OCI-LY3 (cell line): ENCODE measurements around the gene ZNF428.

Source experiments
- H2AFZ ChIP-seq: fragments of 200-600, 300-600 bp; shearing (Covaris generic); 2 replicates; pipeline ENCODE4 v1.6.0; 2014; ENCODE audit warnings: antibody characterized with exemption, low read depth, low read length
- H3K27ac ChIP-seq: fragments of 200-600, 300-600 bp; sonication (generic); 2 replicates; pipeline ENCODE4 v1.5.1; 2014; ENCODE audit warnings: mild to moderate bottlenecking, low read length, moderate library complexity, mixed read lengths
- H3K27me3 ChIP-seq: fragments of 200-600, 300-600 bp; sonication (generic); 2 replicates; pipeline ENCODE4 v1.6.1; 2014; ENCODE audit warnings: low read depth, low read length, mixed read lengths
- H3K36me3 ChIP-seq: fragments of 200-600, 300-600 bp; sonication (generic); replicated peaks from 2 replicates; pipeline ENCODE3; 2014; ENCODE audit warnings: low read depth, low read length, mixed read lengths
- H3K4me1 ChIP-seq: fragments of 300-600, 200-600 bp; sonication (generic); 2 replicates; pipeline ENCODE4 v1.6.1; 2014; ENCODE audit warnings: low read length, mixed read lengths
- H3K4me2 ChIP-seq: fragments of 200-600, 300-600 bp; sonication (generic); 2 replicates; pipeline ENCODE4 v1.6.1; 2014; ENCODE audit warnings: low read length, mixed read lengths
- H3K4me3 ChIP-seq: fragments of 300-600, 200-600 bp; sonication (generic); 2 replicates; pipeline ENCODE4 v1.5.1; 2014; ENCODE audit warnings: antibody characterized with exemption, mild to moderate bottlenecking, low read length, moderate library complexity
- H3K79me2 ChIP-seq: fragments of 300-600, 200-600 bp; shearing (Covaris generic); 2 replicates; pipeline ENCODE4 v1.6.1; 2014; ENCODE audit warnings: mild to moderate bottlenecking, low read length, mixed read lengths
- H3K9ac ChIP-seq: fragments of 300-600, 200-600 bp; shearing (Covaris generic); 2 replicates; pipeline ENCODE4 v1.6.0; 2014; ENCODE audit warnings: mild to moderate bottlenecking, low read length, moderate library complexity
- H3K9me3 ChIP-seq: fragments of 200-600, 300-600 bp; shearing (Covaris generic); 2 replicates; pipeline ENCODE4 v1.6.1; 2014; ENCODE audit warnings: low read length, mixed read lengths; ENCODE audit not compliant: insufficient read depth
- H4K20me1 ChIP-seq: fragments of 200-600, 300-600 bp; sonication (generic); 2 replicates; pipeline ENCODE4 v1.6.1; 2016; ENCODE audit warnings: low read length, mixed read lengths; ENCODE audit not compliant: insufficient read depth
- EZH2phosphoT487 ChIP-seq: fragments of 200-600 bp; shearing (Covaris generic); IDR thresholded peaks from 2 replicates; pipeline ENCODE4 v1.6.1; 2018; ENCODE audit warnings: antibody characterized with exemption, mixed run types, low read depth
- TF ChIP-seq, protein P1 (sequence below): fragments of 200-600, 300-600 bp; sonication (generic); IDR thresholded peaks from 2 replicates; pipeline ENCODE4 v1.5.1; 2014; ENCODE audit warnings: antibody characterized with exemption, low read length, low read depth

The ZNF428 gene

DNA sequence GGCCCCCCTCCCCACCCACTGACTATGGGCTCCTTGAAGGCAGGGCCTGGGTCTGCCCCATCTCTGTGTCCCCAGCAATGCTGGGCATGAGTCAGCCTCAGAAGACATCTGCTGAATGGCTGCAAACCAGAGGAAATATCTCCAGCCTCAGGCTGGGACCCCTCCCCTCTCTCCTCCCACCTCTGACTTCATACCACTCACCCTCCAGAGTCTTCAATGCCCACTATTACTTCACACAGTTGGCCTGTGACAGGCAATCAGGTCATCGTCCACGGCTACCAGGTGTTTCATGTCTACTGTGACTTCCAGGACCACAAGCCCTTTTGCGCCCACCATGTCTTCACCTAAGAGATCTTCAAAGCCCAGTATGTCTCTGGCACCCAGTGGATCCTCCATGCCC lies 7.6 kb downstream of the ZNF428 start, which contains the start of gene SRRM5:
Gene SRRM5, plus strand, starts transcription at position 301 of the 400 bp plus-strand sequence. Its CDS starts 34 bp downstream, at position 335.
- no peaks in the 10 kb centered on the region for H3K79me2 ChIP-seq
- TF ChIP-seq, protein P1, sequence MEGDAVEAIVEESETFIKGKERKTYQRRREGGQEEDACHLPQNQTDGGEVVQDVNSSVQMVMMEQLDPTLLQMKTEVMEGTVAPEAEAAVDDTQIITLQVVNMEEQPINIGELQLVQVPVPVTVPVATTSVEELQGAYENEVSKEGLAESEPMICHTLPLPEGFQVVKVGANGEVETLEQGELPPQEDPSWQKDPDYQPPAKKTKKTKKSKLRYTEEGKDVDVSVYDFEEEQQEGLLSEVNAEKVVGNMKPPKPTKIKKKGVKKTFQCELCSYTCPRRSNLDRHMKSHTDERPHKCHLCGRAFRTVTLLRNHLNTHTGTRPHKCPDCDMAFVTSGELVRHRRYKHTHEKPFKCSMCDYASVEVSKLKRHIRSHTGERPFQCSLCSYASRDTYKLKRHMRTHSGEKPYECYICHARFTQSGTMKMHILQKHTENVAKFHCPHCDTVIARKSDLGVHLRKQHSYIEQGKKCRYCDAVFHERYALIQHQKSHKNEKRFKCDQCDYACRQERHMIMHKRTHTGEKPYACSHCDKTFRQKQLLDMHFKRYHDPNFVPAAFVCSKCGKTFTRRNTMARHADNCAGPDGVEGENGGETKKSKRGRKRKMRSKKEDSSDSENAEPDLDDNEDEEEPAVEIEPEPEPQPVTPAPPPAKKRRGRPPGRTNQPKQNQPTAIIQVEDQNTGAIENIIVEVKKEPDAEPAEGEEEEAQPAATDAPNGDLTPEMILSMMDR: no peak
- no peak for TF ChIP-seq EZH2phosphoT487
- peaks cover 11% of the 10 kb centered on the region for H3K36me3 ChIP-seq
- H3K9me3 ChIP-seq: no peaks in the 10 kb centered on the region
- no peak within 1 kb of the TSS for H3K27ac ChIP-seq
- no peak within 1 kb of the TSS for H3K4me3 ChIP-seq
- H3K27me3 ChIP-seq: no peaks in the 10 kb centered on the region
- no peak within 1 kb of the TSS for H3K4me2 ChIP-seq
- H2AFZ ChIP-seq: no peak within 1 kb of the TSS
- no peaks in the 10 kb centered on the region for H4K20me1 ChIP-seq
- no peak within 1 kb of the TSS for H3K9ac ChIP-seq
- H3K4me1 ChIP-seq: no peaks in the 10 kb centered on the region

DNA sequence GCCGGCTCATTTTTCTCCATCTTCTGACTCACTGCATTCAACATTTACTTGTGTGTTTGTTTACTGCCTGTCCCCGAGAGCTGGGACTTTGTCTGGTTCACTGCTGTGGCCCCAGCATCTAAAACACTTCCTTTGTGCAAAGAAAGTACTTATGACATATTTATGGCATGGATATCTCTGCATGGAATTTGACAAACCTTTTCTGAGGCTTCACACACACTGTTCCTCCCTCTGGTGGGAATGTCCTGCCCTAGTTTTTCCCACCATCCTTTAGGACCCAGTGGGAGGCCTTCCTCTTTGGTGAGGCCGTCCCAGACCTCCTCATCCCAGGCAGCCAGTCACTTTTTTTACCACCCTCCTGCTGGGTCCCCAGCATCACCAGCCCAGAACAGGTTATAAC lies 8.9 kb downstream of the ZNF428 start:
- no peaks in the 10 kb centered on the region for H3K27me3 ChIP-seq
- H3K9ac ChIP-seq: no peak overlapping the region
- H3K79me2 ChIP-seq: no peaks in the 10 kb centered on the region
- H2AFZ ChIP-seq: no peak overlapping the region
- no peak overlapping the region for H3K27ac ChIP-seq
- no peaks in the 10 kb centered on the region for H3K4me1 ChIP-seq
- no peak overlapping the region for H3K4me3 ChIP-seq
- no peaks in the 10 kb centered on the region for H4K20me1 ChIP-seq
- H3K4me2 ChIP-seq: no peak overlapping the region
- peaks cover 14% of the 10 kb centered on the region for H3K36me3 ChIP-seq
- TF ChIP-seq, protein P1: no peak
- TF ChIP-seq EZH2phosphoT487: no peak
- H3K9me3 ChIP-seq: no peaks in the 10 kb centered on the region

DNA sequence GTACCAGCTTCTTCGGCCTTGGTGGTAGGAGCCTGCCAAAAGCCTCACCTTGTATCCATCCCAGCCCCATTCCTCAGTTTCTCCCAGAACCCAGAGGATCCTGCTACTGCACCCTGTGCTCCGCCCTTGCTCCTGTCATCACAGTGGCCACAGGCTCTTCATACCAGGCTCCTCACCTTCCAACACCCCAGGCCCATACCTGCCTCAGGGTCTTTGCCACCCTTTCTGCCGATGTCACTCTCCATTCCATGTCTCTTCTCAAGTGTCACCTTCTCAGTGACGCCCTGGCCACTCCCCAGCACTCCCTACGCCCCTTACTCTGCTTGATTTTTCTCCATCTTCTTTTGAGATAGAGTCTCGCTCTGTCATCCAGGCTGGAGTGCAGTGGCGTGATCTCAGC lies 9.6 kb downstream of the ZNF428 start:
- no peaks in the 10 kb centered on the region for H3K79me2 ChIP-seq
- TF ChIP-seq, protein P1: no peak
- no peak for TF ChIP-seq EZH2phosphoT487
- no peak overlapping the region for H2AFZ ChIP-seq
- H3K4me1 ChIP-seq: no peaks in the 10 kb centered on the region
- H3K4me3 ChIP-seq: no peak overlapping the region
- peaks cover 14% of the 10 kb centered on the region for H3K36me3 ChIP-seq
- H4K20me1 ChIP-seq: no peaks in the 10 kb centered on the region
- H3K9ac ChIP-seq: no peak overlapping the region
- no peak overlapping the region for H3K27ac ChIP-seq
- H3K4me2 ChIP-seq: no peak overlapping the region
- H3K9me3 ChIP-seq: no peaks in the 10 kb centered on the region
- H3K27me3 ChIP-seq: no peaks in the 10 kb centered on the region

DNA sequence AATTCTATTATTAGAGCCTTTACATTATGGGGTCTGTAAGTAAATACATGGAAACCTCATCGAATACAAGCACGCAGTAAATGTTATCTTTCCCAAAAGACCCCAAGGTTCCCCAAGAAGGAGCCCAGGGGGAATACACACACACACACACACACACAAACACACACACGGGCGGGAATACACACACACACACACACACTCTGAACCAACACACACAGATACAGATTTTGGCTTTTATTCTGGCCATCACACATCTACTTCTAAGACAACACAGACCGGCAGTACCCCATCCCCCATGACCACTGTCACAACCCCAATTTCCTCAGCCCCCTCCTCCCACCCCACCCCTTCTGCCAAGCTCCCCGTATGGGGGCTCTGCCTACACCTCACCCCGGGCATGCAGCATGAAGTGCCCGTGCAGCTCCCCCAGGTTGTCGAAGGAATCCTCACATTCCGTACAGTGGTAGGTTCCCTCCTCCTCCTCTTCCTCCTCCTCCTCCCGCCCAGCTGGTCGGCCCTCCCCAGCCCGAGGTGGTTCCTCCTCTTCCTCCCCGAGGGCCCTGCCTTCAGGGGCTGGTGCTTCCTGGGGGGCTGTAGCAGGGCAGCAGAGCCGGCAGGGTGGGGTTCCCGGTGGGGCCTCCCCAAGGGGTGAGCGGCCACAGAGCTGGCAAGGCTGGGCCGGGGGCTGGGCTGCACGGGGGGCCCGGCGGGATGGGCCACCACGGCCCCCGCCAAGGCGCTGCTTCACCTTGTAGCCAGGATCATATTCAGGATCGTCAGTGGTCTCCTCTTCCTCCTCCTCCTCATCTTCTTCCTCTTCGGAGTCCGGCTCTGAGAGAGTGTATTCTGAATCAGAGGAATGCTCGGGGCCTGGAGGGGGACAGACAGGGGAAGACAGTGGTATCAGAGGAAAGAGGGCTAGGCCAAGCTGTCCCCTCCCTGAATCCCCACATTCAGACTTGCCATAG lies 11.9 kb downstream of the ZNF428 start:
- TF ChIP-seq, protein P1: no peak
- TF ChIP-seq EZH2phosphoT487: no peak
- Histone ChIP-seq H3K36me3 (peaks cover 9% of the 10 kb centered on the region), H3K27me3 (no peaks in the 10 kb centered on the region), H4K20me1 (no peaks in the 10 kb centered on the region), H3K79me2 (no peaks in the 10 kb centered on the region), H3K4me3 (no peak overlapping the region), H2AFZ (no peak overlapping the region), H3K9ac (no peak overlapping the region), H3K4me1 (no peaks in the 10 kb centered on the region), H3K27ac (no peak overlapping the region), H3K9me3 (no peaks in the 10 kb centered on the region), H3K4me2 (no peak overlapping the region)
